NCI-H2171 (cell line): ENCODE results near the gene GDF3.
"Not testable (repeated sequence)": the region's sequence is repeated elsewhere in the genome, so short reads cannot be mapped to it uniquely, and the experiment has no call there.

Experiments
- DNase-seq: peaks from one replicate; lab custom pipeline; 2025; lab: John Stamatoyannopoulos, UW

Gene GDF3

GRCh38 chr12:7695566-7696197 is at the start of gene GDF3:
Gene GDF3, minus strand, starts transcription at chr12:7695775. Its CDS starts 47 bp downstream, at chr12:7695728.
- DNase-seq: no peak

GRCh38 chr12:7732993-7733392 is 37.4 kb upstream of the GDF3 start:
- DNase-seq: no peak

GRCh38 chr12:7731486-7731885 is 35.9 kb upstream of the GDF3 start:
- DNase-seq: no peak

- not testable (repeated sequence) for DNase-seq
Observed at GRCh38 chr12:7730984-7731383, 35.4 kb upstream of the GDF3 start.

DNA sequence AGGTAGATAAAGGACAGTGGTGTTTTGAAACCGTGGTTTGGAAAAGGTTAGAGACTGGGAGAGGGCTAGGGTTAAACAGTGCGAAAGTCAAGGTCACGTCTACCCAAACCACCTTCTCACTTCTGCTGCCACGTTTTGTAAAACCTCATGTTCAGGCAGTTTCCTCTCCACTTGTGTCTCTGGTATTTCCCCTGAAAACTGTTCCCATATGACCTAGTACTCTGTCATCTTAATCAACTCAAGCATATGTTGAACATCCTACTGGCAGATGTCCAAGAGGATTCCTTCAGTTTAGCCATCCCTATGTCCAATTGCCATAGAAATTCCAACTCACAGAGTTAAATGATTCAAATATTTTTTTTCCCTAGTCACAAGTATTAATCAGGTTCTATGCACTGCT is 34.2 kb upstream of the GDF3 start:
- DNase-seq: no peak

DNA sequence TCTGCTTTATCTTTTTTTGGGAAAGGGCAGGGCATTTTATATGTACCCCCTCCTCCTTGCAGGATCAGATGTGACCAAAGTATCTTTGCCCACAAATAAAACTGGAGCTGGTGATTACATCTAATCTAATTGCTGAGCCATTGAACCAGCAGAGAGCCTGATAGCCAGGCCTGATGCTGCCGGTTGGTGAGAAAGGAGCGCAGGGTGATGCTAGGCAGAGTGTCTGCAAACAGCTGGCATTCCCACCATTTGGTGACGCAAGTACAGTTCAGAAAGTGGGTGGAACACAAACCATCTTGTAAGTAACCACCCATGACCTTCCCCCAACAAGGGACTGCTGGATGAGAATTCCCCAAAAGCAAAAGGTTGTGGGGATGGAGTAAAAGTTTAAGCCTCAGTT is 28.4 kb upstream of the GDF3 start:
- no peak for DNase-seq

- DNase-seq: no peak
Observed at GRCh38 chr12:7719946-7720730, 24.6 kb upstream of the GDF3 start.

DNA sequence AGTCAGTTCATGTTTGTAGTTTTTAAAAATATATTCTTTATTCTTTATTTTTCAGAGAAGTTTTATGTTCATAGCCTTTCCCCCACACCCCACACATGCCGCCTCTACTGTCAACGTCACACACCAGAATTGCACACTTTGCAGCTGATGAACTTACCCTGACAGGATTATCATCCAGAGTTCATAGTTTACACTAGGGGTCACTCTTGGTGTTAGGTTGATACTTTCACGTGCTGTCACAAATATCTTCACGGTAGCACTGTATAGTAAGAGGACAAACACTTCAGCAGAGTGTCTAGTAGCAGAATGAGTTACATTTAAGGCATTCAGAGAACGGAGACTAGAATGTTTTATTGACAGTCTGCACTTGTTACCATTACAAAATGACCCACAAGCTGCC is 20.8 kb upstream of the GDF3 start:
- DNase-seq: peak; percentile 49

GRCh38 chr12:7712841-7713442 is 17.4 kb upstream of the GDF3 start:
- DNase-seq: no peak

DNA sequence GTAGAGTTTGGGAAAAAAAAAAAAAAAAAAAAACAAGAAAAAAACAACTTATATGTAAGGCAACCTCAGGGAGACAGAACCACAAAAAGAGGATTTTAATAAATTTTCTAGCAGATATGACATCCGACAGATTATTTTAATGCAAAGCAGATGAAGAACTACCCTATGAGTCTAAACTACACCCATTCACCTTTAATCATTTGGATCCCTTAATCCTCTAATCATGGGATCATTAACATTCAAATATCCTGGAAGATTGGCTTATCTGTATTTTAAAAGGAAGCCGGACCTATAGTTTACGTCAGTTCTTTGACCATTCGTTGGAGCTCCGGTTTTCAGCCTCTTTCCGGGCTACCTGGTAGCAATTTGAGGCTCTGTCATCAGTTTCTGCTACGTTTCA is 15.6 kb upstream of the GDF3 start, which contains the start of gene DPPA3:
DPPA3 (plus strand) TSS at position 301 of the 400 bp plus-strand sequence. CDS start 138 bp downstream, outside the sequence.
- no peak for DNase-seq

GRCh38 chr12:7709969-7710675 is 14.5 kb upstream of the GDF3 start:
- no peak for DNase-seq

DNA sequence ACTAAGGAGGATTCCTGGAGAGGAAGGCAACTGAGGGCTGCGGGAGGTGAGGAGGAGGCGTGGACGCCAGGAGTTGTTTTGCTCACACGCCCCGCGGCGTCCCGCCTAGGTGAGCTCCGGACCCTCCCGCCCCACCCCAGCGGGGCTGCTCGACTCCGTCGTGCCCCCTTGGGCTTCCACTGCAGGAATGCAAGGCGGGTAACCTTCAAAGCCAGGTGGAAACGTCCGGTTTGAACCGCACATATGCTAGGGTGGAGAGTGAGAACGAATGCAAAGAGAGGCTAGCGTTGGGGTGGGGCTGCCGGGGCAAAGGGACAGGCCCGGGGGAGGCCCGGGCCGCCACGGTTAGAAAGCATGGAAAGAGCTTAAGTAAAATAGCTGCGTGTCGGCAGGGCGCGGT is 10.3 kb upstream of the GDF3 start:
- DNase-seq: no peak

DNA sequence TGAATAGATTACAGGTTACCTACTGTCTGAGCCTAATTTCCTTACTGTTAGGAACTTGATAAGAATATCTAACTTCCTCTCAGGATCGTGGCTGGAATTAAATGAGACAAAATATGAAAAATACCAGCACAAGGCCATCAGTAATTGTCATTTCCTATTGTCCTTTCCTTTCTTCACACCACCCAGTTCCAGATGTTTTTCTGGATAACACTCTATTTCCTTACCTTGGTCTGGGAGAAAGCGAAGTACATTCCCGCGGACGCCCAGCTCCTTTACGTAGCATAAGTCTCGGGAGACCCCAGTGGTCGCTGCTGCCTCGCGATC is 376 bp downstream of the GDF3 start:
- DNase-seq: no peak

GRCh38 chr12:7694556-7695236 is 879 bp downstream of the GDF3 start:
- no peak for DNase-seq

GRCh38 chr12:7693793-7694192 is 1.8 kb downstream of the GDF3 start:
- no peak for DNase-seq

DNA sequence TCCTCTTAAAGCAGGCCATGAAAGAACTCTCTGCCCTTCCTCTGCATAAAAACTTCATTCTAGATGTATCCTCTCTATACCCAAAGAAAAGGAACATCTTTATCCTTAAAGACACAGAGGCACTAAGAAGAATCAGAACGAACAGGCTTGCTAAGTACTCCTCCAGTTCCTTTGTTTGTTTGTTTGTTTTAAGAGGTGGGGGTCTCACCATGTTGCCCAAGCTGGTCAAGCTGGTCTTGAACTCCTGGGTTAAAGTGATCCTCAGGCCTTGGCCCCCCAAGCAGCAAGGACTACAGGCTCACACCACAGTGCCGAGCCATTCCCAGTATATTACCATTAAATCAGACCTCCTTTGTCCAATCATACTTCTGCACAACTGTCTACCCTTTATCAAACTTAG is 14.0 kb downstream of the GDF3 start:
- no peak for DNase-seq

DNA sequence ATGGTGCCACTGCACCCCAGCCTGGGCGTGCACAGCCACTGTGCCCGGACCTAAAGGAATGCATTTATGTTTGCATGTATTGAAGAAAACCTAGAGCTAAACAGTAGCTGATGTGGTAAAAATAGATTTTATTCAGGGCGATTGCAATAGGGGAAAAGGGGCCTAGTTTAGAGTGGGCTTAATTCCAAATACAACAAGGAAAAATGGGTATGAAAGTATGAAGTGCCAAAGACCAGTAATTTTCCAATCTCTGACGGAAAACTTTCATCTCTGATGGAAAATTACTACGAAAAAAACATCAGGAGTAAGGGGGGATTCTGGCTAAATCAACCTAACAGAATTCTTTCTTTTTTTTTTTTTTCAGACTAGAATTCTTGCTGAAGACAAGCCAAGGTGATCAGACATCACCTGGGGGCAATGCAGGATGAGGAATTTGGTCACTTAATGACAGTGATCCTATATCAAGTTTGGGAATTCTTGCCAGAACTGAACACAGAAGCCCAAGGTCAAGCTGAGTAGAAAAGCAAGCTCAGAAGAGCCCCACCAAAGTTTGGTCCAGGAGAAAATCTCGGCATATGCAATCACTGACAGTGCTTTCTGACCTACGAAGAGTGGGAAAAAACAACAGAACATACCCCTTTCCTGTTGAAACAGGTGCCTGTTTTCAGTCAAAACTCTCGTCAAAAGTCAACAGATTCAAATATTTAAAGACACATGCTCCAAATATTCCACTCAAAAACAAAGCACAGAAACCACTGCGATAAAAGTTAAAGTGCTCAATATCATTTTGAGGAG is 16.1 kb downstream of the GDF3 start:
- no peak for DNase-seq

GRCh38 chr12:7678744-7679143 is 16.8 kb downstream of the GDF3 start:
- DNase-seq: no peak

GRCh38 chr12:7677432-7677888 is 18.1 kb downstream of the GDF3 start:
- peak; percentile 94 for DNase-seq

DNA sequence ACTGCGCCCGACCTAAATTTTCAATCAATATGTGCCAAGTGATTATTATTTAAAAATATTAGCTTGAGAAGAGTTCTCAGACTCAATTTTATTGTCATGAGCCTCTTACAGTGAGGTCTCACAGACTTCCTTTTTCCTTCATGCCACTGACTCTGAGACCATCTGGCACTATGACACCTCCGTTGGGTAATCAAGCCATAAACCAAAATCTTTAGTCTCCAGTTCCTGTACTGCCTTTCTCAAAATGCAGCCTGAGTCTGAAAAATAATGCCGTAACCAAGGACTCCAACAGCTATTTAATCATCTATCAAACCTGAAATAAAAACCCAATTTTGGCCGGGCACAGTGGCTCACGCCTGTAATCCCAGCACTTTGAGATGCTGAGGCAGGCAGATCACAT is 20.1 kb downstream of the GDF3 start:
- not testable (repeated sequence) for DNase-seq

DNA sequence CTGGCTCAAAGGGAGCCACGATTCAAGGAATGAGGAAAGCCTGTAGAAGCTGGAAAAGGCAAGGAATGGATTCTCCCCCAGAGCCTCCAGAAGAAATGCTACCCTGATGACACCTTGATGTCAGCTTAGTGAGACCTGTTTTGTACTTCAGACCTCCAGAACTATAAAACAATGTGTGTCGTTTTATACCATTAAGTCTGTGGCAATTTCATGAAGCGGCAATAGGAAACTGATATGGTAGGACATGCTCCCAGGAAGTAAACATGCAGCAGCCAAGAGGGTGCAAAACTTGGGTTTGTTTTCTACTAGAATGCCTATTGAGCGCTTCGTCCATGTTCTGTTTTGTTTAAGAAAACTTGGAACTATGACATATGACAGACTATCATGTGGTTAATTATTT is 27.4 kb downstream of the GDF3 start:
- no peak for DNase-seq
